HG03354 (cell line): ENCODE data around the gene ZNF485.
"Not testable (repeated sequence)": the region's sequence is repeated elsewhere in the genome, so short reads cannot be mapped to it uniquely, and the experiment has no call there.

Experiments
- ATAC-seq: cut with Tn5 transposase; IDR thresholded peaks from one replicate; pipeline ENCODE4 v1.9.1; 2021; ENCODE audit warnings: mild to moderate bottlenecking; ENCODE audit not compliant: unreplicated experiment, poor library complexity, severe bottlenecking

Gene ZNF485

DNA sequence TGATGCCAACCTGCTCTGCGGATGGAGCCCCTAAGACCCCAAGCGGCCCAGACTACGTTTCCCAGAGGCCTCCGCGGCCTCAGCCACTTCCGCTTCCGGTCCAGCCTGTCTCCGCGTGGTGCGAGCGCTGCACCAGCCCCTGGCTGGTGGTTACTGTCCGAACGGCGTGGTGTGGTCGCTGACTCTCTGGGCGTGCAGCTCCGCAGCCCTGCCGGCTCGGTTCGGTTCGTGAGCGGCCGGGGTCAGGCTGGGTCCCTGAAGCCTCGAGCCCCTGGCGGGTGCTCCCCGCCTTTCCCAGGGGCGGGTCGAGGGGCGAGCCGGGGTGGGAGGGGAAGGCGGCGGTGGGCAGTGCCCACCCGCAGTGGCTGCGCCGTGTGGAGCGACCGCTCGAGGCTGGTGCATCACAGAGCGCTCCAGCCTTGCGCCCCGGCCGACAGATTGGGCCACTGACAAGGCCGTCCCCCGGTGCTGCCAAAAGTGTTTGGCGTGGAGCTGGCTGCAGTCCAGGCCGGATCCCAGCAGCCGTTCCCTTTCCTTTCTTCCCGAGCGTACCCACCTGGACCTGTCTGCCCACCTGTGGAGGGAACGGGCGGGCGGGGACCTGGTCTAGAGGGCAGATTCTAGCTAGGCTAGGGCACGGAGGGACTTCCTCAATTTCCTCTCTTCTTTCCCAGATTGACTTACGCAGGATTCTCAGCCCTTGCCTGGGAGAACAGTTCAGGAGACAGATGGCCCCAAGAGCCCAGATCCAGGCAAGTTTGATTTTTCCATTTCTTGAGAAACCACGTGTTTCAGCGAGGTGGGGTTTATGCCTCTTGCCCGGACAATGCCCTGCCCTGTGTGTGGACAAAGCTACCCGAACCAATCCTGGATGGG lies at the start of gene ZNF485:
Gene ZNF485, plus strand, starts transcription at position 116 of the 876 bp plus-strand sequence. Its CDS starts 613 bp downstream, at position 729.
- peak; percentile 98 for ATAC-seq

DNA sequence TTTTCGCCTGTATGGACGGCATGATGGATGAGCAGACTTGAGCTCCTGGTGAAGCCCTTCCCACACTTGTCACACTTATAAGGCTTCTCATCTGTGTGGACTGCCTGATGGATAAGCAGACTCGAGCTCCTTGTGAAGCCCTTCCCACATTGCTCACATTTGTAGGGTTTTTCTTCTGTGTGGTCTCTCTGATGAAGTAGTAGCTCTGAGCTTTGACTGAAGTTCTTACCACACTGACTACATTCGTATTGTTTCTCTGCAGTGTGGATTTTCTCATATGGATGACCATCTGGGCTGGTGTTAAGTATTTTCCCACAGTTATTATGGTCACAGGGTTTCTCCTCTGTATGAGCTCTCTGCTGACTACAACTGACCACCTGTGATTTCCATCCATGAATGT lies 49.0 kb upstream of the ZNF485 start:
- no peak for ATAC-seq

DNA sequence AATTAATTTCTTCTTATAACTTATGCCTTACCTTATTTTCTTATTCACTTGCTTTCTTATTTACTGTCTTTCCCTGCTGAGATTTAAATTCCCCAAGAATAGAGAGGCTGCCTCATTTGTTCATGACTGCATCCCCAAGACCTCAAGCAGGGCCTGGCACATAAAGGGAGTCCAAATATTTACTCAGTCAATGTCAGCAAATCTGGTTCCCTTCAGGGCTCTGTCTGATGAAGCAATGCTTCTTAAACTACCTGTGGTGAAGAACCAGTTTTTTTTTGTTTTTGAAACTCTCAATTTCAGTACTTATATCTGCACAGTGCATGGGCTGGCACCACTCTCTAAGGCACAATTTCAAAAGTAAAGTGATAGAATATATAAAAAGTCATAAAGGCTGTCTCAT lies 36.6 kb upstream of the ZNF485 start:
- ATAC-seq: no peak

DNA sequence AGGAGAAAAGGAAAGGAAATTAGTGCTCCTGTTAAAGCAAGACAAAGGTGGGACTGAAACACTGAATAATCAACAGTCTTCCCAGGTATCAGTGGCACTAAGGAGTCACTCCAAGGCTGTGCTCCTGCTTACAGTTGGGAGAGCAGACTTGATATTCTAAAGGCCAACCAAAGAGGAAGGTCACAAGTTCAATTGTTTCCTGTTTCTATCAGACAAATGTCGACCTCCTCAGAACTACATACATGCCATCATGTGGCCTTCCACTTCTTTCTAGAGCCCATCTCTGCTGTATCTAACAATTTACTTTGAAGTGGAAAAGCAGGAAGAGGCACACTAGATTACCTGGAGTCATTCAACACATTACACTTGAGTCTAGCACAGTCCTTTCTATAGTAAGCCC lies 35.3 kb upstream of the ZNF485 start:
- no peak for ATAC-seq

DNA sequence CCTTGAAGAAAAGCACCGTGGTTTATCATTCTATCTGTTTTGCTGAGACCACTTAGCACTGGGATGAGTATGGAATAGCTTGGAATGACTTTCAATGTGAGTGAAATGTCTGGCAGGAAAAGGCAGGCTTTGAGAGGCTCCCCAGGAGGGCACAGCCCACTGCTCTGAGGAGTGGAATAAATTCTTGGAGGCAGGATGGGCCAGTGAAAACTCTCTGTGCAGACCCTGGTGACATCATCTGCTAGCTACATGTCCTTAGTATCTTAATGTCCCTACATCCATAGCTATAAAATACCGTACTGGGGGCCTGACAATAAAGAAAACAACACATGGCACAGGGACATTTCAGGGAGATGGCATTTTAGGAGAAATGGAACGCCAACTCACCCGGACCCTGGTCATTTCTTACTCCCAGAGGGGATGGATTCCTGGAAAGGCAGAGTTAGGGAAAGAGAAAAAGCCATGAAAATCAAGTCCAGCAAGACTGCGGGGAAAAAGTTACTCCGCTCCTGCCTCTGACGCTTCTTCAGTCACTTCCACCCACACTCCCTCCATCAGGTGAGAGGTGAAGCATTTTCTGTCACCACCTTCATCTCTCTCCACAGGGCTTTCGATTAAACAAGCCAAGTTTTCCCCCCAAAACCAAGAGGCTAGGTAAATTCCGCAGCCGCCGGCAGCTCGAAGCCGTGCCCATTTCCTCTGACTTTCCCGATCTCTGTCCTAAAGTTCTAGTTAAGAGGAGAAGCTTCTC lies 32.8 kb upstream of the ZNF485 start:
- no peak for ATAC-seq

DNA sequence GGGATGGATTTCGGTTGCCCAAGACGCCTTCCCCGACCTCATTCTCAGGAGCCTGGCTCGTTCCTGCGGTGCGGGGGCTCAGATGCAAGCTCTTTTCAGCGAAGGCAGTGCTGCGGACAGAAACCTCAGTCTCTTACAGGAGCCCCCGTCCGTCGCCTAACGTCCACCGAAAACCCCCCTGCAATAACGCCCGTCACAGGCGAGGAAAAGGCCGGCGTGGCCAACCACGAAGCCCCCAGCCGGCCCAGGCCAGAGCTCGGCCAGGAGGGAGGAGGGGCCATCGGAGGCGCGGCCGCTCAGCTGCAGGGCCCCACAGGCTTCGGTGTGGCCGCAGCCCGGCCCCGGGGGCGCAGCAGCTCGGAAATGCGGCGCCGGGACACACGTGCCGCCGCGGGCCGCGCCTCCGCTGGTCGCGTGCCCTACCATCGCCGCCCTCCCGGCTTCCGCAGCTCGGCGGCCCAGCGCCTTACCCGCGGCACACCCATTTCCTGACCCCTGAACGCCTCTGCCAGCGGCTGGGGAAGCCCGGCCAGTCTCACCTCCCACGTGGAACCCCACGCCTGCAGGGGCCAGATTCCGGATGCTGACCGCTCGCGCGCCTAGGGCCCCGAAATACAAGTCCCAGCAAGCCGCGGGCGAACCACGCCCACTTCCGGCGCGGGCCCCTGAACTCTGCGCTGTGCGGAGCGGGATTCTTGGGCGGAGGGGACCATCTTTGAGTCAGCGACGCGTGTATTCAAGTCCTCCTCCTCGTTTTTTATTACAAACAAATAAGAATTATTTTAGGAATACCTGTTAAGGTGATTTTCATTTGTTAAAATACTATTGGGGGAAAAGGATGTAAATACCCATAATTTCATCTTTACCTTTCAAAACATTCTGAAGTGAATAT lies 32.0 kb upstream of the ZNF485 start, which contains the start of gene ZNF239:
Gene ZNF239, minus strand, starts transcription at position 616 of the 892 bp plus-strand sequence. CDS start 16,537 bp downstream, outside the sequence.
- peak; percentile 98 for ATAC-seq

DNA sequence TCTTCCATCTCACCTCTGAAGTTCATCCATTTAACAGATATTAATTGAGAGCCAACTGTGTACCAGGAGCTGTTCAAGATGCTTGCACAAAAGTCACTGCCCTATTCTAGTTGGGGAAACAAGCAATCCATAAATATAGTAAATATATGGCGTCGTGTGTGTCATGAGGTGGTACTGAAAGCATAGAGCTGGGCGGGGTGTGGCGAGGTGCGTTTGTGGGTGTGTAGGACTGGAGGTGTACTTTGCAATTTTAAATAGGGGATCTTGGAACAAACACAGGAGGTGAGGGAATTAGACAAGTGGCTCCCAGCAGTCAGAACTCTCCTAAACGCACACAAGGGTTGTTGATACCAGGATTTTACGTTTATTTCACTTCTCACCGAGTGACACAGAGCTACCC lies 31.3 kb upstream of the ZNF485 start:
- no peak for ATAC-seq

DNA sequence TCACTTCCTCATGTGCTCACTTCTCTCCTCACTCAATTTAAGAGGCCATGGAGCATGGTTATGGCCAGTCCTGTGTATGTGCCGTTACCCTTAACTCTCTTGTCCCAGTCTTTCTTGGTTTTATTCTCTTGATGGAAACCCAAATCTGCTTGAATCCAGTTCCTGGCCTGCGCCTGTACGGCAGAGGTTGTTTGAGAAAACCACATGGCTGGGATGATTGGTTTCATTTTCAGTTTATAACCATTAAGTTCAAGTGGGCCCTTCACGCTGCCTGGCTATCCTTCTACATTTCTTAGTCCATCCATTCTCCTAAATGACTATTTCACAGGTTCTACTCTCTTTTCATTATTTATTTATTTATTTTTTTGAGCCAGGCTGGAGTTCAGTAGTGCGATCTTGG lies 30.2 kb upstream of the ZNF485 start:
- no peak for ATAC-seq

DNA sequence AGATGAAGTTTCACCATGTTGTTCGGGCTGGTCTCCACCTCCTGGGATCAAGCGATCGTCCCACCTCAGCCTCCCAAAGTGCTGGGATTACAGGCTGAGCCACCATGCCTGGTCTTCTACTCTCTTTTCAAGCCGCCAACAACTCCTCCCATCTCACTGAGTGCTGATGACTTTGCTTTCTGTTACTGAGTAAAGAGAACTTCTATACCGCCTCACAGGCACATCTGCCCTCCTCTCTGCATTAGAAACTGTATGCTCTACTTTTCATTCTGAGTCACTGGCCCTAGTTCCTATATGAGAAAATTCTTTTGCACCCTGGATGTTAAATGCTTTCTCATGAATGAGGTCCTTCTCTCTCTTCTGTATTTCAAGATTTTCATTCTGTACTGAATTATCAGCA lies 29.7 kb upstream of the ZNF485 start:
- no peak for ATAC-seq

DNA sequence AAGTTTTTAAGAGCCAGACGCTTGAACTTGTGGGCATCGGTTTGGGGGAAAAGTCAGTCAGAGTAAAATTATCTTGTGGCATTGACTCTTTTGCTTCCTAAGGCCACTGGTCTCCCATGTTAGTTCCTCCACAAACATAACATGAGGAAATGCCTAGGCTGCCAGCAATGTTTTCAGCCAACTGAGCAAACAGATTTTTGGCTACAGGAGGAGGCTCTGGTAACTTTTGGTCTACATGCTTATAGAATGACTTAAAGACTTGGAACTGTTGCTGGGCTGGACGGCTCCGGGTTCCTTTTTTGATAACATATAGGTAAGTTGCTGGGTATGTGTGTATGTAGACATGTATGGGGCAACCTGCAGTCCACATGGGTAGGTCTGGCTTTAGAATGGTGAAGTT lies 22.2 kb upstream of the ZNF485 start:
- no peak for ATAC-seq

DNA sequence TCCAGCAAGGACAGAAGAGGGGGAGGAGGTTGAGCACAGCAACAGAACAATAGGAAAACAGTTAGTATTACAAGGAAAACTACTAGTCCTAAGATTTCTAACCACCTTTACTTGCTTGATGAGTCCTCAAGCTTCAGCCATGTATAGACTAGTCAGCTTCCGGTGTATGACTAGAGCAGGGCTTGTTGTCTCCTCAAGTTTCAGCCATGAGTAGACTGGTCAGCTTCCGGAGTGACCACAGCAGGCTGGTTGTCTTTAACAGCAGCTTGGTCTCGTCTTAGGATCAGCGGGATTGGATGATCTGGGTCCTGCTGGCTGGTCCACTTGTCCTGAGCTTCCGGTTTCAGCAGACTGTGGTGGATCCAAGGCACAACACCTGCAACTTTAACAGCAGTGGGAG lies 21.2 kb upstream of the ZNF485 start:
- no peak for ATAC-seq

DNA sequence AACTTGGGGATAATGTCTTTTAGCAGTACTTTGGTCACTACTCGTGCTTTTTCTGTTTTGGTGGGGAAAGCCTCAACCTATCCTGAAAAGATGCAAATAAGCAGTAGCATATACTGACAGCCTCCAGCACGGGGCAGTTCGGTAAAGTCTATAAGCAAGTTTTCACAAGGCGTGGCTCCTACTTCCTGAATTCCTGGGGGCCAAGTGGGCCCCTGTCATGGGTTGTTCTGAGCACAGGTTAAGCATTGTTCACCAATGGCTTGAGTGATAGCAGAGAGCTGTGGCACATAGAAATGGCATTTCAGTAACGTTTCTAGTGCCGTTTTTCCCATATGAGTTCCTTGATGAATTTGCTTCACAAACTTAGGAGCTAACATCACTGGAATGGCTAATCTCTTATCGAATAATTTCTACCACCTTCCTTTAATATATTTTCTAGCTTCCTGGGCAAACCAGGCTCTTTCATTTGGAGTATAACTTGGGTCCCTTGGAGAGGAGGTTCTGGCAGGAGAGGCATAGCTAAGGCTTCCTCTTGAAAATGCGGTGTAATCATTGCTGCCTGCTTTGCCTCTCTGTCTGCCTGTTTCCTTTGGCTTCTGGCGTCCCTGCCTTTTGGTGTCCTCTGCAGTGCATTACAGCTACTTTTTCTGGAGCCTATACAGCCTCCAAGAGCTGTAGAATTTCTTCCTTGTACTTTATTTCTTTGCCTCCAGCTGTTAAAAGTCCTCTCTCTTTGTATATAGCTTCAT lies 20.1 kb upstream of the ZNF485 start:
- ATAC-seq: no peak

DNA sequence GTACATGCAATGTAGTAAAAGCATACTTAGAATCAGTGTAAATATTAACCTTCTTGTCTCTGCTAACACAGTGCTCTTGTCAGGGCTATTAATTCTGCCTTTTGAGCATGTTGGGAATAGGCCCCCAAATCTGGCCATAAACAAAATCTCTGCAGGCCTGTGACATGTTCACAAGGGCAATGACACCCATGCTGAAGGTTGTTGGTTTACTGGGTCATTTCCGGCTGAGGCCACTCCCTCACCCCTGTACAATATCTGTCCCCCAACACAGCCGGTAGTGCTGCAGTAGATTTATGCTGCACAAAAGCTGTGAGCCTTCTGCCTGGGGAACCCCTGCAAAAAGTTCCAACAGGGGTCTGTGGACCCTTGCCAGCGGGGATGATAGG lies 19.5 kb upstream of the ZNF485 start:
- ATAC-seq: not testable (repeated sequence)

DNA sequence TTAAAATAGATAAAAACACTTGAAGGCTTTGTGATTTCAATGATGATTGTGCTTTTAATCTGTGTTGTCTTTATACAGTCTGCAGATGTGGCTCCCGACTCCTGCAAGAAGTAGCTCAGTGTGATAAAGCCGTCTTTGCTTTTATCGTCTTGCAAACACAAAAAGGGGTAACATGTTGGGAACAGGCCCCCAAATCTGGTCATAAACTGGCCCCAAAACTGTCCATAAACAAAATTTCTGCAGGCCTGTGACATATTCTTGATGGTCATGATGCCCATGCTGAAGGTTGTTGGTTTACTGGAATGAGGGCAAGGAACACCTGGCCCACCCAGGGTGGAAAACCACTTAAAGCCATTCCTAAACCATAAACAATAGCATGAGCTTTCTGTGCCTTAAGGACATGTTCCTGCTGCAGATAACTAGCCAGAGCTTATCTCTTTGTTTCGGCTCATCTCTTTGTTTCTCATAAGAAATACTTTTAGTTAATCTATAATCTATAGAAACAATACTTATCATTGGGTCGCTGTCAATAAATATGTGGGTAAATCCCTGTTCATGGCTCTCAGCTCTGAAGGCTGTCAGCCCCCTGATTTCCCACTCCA lies 14.8 kb upstream of the ZNF485 start:
- ATAC-seq: no peak

DNA sequence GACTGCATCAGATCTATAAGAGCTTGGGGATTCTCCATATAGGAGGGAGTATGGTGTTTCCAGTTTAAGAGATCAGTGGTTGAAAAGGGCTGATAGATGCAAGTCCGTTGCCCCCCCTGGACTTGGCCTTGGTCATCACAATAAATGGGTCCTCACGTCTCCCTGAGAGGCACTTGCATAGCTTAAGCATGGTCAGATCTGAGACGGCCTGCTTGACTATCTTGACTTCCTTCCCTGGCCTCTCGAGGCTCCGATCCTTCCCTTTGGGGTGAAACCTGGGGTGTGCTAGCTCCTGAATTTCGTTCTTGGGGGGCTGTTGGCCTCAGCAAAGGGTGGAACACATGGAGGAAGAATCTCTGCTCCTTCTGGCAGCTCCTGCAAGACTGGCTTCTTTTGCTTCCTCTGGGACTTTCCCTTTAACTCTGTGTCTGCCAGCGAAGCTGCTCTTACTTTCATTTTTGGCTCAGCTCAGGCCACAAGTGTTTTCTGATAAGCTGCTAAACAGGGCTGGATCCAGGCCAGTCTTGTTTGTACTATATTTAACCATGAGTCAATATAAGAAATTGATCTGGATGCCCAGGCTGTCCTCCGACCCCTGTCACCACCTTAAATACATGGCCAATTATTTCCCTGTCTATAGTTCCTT lies 11.2 kb upstream of the ZNF485 start:
- peak; percentile 97 for ATAC-seq

DNA sequence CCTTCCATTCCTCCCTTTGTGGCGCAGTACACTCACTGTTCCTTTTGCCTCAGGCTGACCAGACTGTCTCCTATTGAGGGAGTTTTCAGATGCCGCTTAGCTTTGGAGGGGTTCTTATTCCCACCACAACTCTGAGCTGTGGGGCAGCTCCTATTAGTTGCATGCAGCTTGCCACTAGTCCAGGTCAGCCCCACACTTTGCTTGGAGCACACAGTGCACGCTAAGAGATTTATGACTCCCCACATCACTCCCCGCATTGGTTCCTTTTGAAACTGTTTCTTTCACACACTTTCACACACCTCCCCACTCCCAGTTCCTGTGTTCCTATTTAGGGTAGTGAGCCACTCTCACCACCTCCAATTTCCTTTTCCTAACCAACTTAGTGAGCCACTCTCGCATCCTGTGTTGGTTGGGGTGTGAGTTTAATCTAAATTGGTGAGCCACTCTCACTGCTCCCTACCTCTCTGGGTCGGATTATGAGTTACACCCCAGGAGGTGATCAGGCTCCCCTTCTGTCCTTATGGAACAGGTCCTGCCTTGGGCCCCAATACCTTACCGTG lies 10.4 kb upstream of the ZNF485 start:
- ATAC-seq: peak; percentile 35

DNA sequence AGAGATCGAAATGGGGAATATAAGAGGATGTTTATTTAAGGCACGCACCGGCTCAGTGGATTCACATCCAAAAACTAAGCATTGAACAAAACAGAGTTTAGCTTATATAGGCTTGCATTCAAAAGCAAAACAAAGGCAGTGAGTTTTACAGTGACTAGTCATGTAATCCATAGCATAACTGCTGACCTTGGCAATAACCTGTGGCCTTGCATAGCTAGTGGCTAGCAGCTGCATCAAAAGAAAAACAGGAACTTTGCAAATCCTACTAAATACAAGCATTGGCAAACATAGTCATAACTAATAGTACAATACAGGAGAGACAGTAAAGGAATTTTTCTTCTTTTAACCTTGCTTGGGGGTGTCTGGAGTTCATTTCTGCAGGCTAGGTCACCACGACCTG lies 9.7 kb upstream of the ZNF485 start:
- ATAC-seq: no peak

DNA sequence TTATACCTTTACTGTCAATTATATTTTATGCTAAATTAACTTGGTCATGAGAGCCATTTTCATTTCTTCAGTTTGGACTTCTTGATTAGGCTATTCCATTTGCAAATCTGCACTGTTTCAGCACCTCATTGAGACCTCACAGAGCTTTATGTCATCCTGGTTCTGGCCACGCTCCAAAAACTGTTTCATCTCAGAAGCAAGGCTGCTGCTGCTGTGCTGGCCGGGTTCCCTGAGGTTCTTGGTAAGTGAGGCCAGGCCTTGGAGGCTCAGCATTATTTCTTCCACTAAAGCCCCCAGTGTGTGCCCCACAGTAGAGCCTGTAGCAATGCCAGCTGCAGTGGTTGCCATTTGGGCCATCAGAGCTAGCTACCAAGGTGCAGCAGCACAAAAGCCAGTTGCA lies 7.8 kb upstream of the ZNF485 start:
- ATAC-seq: no peak
